T47D (cell line): Measurements from ENCODE around the gene TEAD4.

Experiments used
- DNase-seq, 2 experiments: peaks; one replicate each; pipeline versions ENCODE4 v3.0.0 to v3.0.0-alpha.2; 2011 to 2012; ENCODE audit warnings: low read depth in 1 of 2, low spot score in 1 of 2
- JUND ChIP-seq: IDR thresholded peaks from 2 replicates; pipeline ENCODE4 v1.6.1; 2012; ENCODE audit warnings: low read depth
- in situ Hi-C: cut with HindIII; loops from 2 replicates; pipeline ENCODE4 v1.10.0; 2016; ENCODE audit warnings: low sequenced_read_pairs, low pct_unique_long_range_greater_than_20kb

The TEAD4 gene

DNA sequence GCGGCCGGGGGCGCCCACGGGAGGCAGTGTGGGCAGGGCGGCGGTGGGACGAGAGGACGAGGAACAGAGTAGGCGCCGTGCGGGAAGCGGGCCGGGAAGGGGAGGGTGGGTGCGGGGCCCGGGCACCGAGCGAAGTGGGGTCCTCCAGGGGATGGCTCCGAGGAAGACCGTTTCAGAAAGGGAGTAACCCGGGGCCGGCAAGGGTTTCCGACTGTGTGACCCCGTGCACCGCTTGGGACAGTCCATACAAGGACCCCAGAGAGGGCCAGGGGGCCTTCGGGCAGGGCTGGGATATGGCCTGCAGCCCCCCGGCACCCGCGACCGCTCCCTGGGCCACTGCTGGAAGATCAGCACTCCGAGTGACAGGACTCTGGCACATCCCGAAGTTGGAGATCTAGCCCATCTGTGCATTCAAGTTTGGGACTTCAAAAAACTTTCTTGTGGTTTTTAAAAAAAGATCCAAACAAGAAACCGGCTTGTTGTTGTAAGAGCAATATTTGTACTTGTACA, 118.4 kb downstream of the TEAD4 start:
- DNase-seq: no peak
- no peak for TF ChIP-seq JUND
- in situ Hi-C loops: no loop called here

DNA sequence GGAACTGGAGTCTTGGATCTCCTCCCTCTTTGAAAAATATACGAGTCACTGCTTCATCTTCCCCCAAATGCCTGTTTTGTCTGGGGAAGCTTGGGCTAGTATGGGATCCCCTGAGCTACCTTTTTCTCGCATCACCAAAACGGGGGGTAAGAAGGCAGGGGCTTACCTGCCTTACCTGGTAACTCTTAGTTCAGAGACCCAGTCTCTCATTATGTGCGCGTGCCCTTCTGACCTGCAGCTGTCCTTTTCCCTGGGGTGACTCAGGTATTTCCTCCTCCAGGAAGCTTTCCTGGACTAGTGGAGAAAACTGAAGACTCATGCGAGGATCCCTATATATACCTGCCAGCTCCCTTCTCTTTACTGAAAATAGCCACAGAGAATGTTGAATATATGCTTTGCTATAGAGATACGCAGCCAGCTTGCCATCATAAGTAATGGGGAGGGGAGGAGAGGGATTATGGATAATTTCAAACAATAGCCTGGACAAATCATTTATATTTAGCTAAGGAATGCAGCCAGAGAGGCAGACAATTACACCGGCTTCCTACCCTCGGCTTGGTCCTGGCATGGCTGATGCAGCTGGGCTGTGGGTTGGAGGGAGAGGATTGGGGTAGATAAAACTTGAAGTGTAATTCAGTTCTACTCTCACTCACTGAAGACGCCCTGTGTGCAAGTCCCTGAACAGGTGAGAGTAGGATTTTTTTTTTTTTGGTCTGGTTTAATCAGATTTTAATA, 119.1 kb downstream of the TEAD4 start:
- TF ChIP-seq JUND: no peak
- in situ Hi-C loops: no loop called here
- no peak for DNase-seq

DNA sequence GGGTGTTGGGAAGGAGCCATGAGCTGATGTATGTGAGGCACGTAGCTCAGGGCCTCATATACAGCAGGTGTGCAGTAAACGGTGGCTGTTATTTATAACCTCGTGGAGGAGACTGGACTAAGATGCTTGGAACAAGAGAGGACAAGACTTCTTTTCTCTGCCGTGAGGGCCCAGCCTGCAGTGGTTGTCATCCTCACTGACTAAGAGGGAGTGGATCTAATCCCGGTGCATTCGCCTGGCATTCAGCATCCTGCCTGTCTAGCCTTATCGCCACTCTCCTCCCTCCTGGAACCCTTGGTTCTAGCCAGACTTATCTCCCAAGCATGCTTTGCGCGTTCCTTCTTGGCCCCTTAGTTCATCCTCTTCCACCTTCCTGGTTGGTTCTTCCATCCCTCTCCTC, 121.9 kb downstream of the TEAD4 start:
- in situ Hi-C loops: no loop called here
- DNase-seq: no peak
- TF ChIP-seq JUND: no peak

DNA sequence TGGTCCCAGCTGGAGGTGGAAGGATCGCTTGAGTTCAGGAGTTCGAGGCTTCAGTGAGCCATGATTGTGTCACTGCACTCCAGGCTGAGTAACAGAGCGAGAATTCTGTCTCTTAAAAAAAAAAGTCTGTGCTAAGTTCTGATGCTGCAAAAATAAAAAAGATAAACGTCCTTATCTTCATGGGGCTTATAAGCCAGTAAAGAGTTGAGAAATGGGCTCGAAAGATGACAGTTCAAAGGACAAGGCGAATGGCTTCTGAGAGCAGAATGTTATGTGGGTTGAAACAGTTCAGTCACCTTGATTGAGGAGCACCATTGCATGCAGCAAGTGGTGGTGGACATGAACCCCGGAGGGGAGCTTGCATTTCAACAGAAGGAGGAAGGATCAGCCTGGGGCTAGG, 122.7 kb downstream of the TEAD4 start:
- in situ Hi-C loops: no loop called here
- no peak for TF ChIP-seq JUND
- no peak for DNase-seq

DNA sequence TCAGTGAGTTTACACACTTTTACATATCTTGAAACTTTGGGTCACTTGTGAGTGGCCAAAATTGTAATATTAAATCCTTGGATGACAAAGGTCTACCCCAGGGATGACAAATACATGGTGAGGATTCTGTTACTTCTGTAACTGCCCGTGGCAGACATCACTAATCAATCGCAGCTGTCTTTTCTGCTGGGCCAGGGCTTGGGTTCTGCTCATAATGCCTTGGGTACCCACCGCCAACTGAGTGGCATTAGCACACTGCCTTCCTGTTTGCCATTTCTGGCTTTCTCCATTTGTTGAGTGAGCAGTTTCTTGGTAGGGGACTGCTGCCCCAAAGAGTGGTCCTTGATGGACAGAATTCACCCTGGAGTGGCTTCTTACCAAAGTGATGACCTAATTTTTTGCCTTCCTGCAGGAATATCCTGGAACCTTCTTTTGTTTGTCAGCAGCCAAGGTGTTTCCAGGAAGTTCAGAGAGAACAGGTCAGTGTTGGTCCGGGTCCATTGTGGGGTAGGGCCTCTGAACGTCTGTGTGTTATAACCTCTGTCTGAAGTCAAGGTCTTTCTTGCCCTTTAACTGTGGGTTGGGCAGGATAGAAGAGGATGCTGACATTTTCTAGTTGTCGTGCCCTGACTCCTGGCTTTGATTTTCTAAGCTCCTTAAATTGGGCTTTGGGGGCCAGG, 124.2 kb downstream of the TEAD4 start:
- TF ChIP-seq JUND: no peak
- in situ Hi-C loops: no loop called here
- DNase-seq: no peak

DNA sequence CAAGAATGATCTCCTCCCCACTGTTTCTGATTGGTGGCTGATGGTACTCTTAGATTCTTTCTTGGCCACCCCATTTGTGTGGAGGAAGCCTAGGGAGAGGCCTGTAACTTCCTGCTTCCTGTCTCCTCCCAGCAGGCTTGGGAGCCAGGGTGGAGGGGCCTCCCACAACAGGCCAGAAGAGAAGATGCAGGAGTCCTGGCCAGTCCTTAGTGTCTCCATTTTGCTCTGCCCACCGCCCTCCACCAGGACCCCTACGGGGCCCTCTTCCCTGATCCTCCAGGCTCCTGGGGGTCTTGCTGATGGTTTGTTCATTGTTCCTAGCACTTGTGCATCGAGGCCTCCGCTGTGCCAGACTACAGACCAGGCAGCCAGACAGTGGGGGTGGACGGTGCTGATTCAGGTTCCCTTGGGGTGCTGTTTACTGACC, 124.7 kb downstream of the TEAD4 start:
- DNase-seq: no peak
- no peak for TF ChIP-seq JUND
- in situ Hi-C loops: no loop called here

DNA sequence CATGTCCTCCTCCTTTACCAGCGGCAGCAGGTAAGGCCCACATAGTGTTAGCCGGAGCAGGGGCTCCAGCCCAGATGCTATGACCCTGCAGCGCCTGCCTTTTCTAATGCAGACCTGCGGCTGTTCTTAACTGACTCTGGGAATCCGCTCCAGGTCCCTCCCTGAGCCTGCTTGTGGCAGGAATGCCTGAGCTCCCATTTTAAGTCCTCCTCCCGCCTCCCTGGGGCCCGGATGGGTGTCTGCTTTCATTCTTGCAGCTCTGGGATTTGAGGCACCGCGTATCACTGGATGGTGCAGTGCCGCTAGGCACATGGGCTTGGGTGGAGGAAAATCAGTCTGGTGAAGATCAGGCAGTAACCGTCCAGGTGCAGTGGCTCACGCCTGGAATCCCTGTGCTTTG, 125.5 kb downstream of the TEAD4 start:
- TF ChIP-seq JUND: no peak
- no peak for DNase-seq
- in situ Hi-C loops: no loop called here

DNA sequence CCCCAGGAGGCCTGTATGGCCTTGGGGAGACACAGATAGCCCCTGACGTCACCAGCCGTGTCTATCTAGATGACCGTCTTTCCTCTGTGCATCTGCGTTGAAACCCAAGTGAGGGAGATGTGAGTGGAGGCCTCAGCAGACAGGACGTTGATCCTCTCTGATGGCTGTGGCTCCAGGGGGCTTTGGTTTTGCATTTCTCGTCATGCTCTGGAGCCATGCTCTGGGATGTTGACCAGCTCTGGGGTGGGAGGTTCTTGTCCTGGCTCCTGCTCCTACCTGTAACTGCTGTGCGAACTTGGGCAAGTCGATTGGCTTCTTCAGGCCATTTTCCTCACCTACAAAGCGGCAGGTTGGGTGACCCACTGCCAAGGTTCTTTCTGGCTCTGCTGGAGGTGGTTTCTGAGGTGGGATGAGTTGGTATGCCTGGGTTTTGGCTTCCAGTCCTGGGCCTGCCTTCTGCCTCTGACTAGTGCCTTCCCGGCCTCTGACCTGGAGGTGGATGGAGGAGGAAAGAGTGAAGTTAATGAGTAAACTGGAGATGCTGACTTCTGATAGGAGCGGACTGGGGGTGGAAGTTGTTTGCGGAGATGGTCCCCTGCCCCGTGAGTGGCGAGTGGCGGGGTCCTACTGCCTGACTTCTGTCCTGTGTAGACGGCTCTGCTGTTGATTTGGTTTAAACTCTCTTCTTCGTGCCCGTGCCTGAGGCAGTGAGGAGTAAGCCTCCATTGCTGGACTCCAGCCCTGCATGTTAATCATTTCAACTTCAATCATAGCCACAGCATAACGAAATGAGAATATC, 126.3 kb downstream of the TEAD4 start:
- in situ Hi-C loops: no loop called here
- no peak for DNase-seq
- no peak for TF ChIP-seq JUND

DNA sequence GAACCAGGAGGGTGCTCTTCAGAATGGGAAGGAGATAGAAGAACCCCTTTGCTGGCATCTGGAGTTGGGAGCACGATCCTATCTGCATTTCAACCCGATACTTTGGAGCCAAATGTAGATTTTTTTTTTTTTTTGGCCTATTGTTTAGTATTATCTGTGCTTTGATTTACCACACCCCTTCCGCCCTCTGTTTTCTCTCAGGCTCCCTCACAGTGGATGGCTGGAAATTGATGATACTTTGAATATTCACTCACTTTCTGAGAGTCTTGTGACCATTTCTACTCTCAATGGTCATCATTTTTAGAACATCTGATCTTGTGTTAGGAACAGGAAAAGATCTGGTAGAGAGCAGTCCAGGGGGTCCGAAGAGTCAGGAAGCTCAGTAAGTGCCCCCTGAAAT, 127.0 kb downstream of the TEAD4 start:
- TF ChIP-seq JUND: no peak
- DNase-seq: no peak
- in situ Hi-C loops: no loop called here

DNA sequence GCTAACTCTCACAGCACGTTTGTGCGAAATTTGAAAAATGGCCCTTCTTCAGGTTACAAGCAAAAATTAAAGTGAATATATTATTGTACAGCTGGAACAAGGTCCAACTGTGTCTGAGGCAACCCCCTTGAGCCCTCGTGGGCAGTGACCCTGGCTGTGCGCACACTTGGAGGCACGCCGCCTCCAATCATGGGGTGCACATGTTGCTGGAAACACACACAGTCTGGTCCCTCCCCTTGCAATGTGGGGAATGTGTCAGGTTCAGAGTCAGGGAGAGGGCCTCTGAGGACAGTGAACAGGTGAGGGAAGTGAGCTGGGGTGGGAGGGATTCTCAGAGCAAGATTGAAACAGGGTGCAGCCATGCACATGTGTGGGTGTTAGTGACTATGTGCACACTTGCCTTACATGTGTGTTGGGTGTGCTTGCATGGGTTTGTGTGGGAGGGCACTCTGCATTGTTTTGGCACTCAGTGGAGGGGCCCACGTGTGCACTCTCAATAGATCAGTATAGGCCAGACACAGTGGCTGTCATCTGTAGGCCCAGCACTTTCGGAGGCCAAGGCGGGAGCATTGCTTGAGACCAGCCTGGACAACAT, 127.6 kb downstream of the TEAD4 start:
- TF ChIP-seq JUND: no peak
- in situ Hi-C loops: no loop called here

DNA sequence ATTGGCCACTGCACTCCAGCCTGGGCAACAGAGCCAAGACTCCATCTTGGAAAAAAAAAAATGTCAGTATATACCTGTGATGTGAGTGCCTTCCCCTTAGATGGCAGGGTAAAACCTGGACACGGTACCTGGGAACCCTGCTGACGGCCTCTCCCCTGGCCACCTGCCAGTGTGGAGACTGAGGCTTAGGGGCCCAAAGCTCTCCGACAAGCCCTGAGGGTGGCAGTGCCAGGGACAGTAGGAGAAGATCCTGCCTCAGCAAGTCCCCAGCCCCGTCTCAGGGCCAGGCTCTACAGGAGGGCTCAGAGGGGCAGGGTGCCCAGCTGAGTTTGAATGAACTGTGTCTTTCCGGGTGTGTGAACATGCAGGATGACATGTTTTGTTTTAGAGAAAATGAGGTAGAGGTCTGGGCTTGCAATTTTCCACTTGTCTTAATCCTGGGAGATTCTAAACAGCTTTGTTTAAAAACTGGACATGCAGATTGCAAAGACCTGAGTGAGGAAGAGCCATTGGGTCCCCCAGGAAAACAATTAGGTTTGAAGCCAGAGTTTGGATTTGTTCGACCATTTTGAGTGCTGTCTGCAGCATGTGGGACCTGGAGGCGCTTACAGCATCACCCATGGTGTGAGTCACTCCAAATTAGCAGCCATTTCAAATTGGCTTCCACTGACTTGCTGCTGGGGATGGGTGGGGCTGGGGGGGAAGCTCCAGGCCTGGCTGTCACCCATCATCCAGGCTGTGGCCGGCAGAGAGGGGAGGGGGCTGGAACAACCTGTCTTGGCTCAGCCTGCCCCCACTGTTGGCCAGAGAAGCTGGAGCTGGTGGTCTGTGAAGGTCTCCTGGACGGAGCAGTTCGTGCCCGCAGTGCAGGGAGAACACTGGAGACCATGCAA, 128.8 kb downstream of the TEAD4 start:
- in situ Hi-C loops: no loop called here
- no peak for DNase-seq
- no peak for TF ChIP-seq JUND

More for the DNA sequence above, 127.6 kb downstream of the TEAD4 start:
- no peak for DNase-seq

DNA sequence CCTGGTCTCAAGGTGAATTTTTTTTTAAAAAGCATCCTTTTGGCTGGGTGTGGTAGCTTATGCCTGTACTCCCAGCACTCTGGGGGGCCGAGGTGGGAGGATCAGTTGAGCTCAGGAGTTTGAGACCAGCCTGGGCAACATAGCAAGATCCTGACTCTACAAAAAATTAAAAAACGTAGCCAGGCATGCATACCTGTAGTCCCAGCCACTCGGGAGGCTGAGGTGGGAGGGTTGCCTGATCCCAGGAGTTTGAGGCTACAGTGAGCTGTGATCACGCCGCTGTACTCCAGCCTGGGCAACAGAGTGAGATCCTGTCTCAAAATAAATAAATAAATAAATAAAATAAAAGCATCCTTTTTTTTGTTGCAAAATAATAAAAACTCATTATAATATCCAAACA, 130.4 kb downstream of the TEAD4 start:
- in situ Hi-C loops: no loop called here
- DNase-seq: no peak
- TF ChIP-seq JUND: no peak
